ENCODE data around the gene PHOSPHO2. TPM values are rescaled to one million over a fixed set of nuclear protein-coding genes. Genes with fewer than 3 reads are reported as not detected.

The PHOSPHO2 gene
- total and polyA plus RNA-seq, 9 of the 15 experiments (the other 6 are each of a cell fraction or from before 2014, with no cell fraction given) = 7.8 to 19.1 (median 11.7) TPM

DNA sequence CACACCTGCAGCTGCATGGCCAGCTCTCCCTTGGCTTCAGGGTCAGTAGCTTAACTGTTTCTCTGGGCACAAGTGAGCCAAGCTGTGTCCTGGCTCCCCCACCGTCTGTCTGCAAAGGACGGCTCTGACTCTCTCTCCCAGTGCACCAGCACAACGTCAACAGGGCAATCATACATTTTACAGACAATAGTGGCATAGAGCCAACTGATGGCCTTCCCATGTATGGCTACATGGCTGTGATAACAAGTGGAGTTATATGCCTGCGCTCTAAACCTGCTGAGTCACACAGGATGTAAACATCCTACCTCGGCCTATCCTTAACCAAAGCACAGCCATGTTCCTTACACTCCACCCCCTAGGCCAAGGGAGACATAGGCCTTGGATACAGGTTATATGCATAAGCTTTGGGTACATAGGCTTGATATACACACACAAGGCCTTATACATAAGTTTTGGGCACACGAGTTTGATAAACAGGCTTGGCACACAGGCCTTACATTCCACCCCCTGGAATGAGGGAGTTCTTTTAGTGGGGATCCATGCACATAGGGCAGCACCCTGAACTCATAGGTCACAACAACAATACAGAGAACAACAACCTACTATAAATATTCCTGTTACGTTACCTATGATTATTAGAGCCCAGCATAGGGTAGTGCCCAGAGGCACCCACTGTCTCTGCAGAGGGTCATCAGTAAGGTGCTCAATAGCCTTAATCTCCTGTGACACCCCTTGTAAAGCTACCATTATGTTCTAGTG, 17.7 kb downstream of the PHOSPHO2 start (continued):
- TF ChIP-seq, protein P1, sequence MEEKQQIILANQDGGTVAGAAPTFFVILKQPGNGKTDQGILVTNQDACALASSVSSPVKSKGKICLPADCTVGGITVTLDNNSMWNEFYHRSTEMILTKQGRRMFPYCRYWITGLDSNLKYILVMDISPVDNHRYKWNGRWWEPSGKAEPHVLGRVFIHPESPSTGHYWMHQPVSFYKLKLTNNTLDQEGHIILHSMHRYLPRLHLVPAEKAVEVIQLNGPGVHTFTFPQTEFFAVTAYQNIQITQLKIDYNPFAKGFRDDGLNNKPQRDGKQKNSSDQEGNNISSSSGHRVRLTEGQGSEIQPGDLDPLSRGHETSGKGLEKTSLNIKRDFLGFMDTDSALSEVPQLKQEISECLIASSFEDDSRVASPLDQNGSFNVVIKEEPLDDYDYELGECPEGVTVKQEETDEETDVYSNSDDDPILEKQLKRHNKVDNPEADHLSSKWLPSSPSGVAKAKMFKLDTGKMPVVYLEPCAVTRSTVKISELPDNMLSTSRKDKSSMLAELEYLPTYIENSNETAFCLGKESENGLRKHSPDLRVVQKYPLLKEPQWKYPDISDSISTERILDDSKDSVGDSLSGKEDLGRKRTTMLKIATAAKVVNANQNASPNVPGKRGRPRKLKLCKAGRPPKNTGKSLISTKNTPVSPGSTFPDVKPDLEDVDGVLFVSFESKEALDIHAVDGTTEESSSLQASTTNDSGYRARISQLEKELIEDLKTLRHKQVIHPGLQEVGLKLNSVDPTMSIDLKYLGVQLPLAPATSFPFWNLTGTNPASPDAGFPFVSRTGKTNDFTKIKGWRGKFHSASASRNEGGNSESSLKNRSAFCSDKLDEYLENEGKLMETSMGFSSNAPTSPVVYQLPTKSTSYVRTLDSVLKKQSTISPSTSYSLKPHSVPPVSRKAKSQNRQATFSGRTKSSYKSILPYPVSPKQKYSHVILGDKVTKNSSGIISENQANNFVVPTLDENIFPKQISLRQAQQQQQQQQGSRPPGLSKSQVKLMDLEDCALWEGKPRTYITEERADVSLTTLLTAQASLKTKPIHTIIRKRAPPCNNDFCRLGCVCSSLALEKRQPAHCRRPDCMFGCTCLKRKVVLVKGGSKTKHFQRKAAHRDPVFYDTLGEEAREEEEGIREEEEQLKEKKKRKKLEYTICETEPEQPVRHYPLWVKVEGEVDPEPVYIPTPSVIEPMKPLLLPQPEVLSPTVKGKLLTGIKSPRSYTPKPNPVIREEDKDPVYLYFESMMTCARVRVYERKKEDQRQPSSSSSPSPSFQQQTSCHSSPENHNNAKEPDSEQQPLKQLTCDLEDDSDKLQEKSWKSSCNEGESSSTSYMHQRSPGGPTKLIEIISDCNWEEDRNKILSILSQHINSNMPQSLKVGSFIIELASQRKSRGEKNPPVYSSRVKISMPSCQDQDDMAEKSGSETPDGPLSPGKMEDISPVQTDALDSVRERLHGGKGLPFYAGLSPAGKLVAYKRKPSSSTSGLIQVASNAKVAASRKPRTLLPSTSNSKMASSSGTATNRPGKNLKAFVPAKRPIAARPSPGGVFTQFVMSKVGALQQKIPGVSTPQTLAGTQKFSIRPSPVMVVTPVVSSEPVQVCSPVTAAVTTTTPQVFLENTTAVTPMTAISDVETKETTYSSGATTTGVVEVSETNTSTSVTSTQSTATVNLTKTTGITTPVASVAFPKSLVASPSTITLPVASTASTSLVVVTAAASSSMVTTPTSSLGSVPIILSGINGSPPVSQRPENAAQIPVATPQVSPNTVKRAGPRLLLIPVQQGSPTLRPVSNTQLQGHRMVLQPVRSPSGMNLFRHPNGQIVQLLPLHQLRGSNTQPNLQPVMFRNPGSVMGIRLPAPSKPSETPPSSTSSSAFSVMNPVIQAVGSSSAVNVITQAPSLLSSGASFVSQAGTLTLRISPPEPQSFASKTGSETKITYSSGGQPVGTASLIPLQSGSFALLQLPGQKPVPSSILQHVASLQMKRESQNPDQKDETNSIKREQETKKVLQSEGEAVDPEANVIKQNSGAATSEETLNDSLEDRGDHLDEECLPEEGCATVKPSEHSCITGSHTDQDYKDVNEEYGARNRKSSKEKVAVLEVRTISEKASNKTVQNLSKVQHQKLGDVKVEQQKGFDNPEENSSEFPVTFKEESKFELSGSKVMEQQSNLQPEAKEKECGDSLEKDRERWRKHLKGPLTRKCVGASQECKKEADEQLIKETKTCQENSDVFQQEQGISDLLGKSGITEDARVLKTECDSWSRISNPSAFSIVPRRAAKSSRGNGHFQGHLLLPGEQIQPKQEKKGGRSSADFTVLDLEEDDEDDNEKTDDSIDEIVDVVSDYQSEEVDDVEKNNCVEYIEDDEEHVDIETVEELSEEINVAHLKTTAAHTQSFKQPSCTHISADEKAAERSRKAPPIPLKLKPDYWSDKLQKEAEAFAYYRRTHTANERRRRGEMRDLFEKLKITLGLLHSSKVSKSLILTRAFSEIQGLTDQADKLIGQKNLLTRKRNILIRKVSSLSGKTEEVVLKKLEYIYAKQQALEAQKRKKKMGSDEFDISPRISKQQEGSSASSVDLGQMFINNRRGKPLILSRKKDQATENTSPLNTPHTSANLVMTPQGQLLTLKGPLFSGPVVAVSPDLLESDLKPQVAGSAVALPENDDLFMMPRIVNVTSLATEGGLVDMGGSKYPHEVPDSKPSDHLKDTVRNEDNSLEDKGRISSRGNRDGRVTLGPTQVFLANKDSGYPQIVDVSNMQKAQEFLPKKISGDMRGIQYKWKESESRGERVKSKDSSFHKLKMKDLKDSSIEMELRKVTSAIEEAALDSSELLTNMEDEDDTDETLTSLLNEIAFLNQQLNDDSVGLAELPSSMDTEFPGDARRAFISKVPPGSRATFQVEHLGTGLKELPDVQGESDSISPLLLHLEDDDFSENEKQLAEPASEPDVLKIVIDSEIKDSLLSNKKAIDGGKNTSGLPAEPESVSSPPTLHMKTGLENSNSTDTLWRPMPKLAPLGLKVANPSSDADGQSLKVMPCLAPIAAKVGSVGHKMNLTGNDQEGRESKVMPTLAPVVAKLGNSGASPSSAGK (IDR thresholded peaks at IDR 0.05) = no peak
- TF ChIP-seq, protein P2, sequence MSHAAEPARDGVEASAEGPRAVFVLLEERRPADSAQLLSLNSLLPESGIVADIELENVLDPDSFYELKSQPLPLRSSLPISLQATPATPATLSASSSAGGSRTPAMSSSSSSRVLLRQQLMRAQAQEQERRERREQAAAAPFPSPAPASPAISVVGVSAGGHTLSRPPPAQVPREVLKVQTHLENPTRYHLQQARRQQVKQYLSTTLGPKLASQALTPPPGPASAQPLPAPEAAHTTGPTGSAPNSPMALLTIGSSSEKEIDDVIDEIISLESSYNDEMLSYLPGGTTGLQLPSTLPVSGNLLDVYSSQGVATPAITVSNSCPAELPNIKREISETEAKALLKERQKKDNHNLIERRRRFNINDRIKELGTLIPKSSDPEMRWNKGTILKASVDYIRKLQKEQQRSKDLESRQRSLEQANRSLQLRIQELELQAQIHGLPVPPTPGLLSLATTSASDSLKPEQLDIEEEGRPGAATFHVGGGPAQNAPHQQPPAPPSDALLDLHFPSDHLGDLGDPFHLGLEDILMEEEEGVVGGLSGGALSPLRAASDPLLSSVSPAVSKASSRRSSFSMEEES (CRISPR knock-in tag; IDR thresholded peaks at IDR 0.05) = peak; percentile 60
- TF ChIP-seq ZNF778 (CRISPR knock-in tag; IDR thresholded peaks at IDR 0.05) (no peak), PHF8 (IDR thresholded peaks at IDR 0.05; ENCODE audit: borderline replicate concordance, low read length) (no peak), TCF7L2 (IDR thresholded peaks at IDR 0.05; ENCODE audit: low read depth, low read length) (no peak), ZNF551 (CRISPR knock-in tag; IDR thresholded peaks at IDR 0.05) (0 out of 2 replicates have a peak, but pooled peaks have one; percentile 61), IFI16 (CRISPR knock-in tag; IDR thresholded peaks at IDR 0.05) (peak; percentile 97), KDM5B (IDR thresholded peaks at IDR 0.05; ENCODE audit: insufficient replicate concordance, low read depth, low read length) (no peak), CHD1 (IDR thresholded peaks at IDR 0.05; ENCODE audit: low read length) (no peak), POU5F1 (IDR thresholded peaks at IDR 0.05; ENCODE audit: borderline replicate concordance, low read depth, low read length, partially characterized antibody) (no peak)
- TF ChIP-seq, protein P3, sequence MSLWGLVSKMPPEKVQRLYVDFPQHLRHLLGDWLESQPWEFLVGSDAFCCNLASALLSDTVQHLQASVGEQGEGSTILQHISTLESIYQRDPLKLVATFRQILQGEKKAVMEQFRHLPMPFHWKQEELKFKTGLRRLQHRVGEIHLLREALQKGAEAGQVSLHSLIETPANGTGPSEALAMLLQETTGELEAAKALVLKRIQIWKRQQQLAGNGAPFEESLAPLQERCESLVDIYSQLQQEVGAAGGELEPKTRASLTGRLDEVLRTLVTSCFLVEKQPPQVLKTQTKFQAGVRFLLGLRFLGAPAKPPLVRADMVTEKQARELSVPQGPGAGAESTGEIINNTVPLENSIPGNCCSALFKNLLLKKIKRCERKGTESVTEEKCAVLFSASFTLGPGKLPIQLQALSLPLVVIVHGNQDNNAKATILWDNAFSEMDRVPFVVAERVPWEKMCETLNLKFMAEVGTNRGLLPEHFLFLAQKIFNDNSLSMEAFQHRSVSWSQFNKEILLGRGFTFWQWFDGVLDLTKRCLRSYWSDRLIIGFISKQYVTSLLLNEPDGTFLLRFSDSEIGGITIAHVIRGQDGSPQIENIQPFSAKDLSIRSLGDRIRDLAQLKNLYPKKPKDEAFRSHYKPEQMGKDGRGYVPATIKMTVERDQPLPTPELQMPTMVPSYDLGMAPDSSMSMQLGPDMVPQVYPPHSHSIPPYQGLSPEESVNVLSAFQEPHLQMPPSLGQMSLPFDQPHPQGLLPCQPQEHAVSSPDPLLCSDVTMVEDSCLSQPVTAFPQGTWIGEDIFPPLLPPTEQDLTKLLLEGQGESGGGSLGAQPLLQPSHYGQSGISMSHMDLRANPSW (CRISPR knock-in tag; IDR thresholded peaks at IDR 0.05) = no peak
